IPS DF 6.9 (cell line): ENCODE measurements around the gene FJX1.

Experiments
- DNase-seq: peaks from one replicate; pipeline ENCODE4 v3.0.0-alpha.2; 2013; ENCODE audit warnings: low read depth, low spot score
- H3K27ac ChIP-seq: one replicate; pipeline ENCODE4 v1.5.1; 2013; ENCODE audit warnings: low read length, control low read depth
- H3K27me3 ChIP-seq: 2 replicates; pipeline ENCODE4 v1.6.1; 2013; ENCODE audit warnings: mild to moderate bottlenecking, low read length; ENCODE audit not compliant: control insufficient read depth, insufficient read depth
- H3K36me3 ChIP-seq: 2 replicates; pipeline ENCODE4 v1.6.1; 2013; ENCODE audit warnings: low read length; ENCODE audit not compliant: control insufficient read depth, insufficient read depth
- H3K4me1 ChIP-seq: 2 replicates; pipeline ENCODE4 v1.6.1; 2013; ENCODE audit warnings: low read length; ENCODE audit not compliant: control insufficient read depth, insufficient read depth
- H3K4me3 ChIP-seq: 2 replicates; pipeline ENCODE4 v1.5.1; 2013; ENCODE audit warnings: mild to moderate bottlenecking, low read length
- H3K9me3 ChIP-seq: 2 replicates; pipeline ENCODE4 v1.6.1; 2013; ENCODE audit warnings: low read length, inconsistent platforms; ENCODE audit not compliant: control insufficient read depth, insufficient read depth
- WGBS: extraction: QIAGEN DNeasy Blood & Tissue Kit; methylation state at CpG from one replicate; pipeline ENCODE4 v1.1.7; 2013; ENCODE audit warnings: mixed read lengths, missing lambda C conversion rate; ENCODE audit not compliant: insufficient read length, insufficient coverage; 5-methylcytosine and 5-hydroxymethylcytosine counted together

The FJX1 gene

GRCh38 chr11:35587972-35588371 lies 30.3 kb upstream of the FJX1 start:
- Histone ChIP-seq H3K4me3 (no peak overlapping the region), H3K9me3 (no peaks in the 10 kb centered on the region), H3K36me3 (no peaks in the 10 kb centered on the region), H3K27ac (no peak overlapping the region), H3K4me1 (no peaks in the 10 kb centered on the region), H3K27me3 (no peaks in the 10 kb centered on the region)
- DNase-seq: no peak
- no CpG with 5 or more reads among the region's 3 CpGs for WGBS

GRCh38 chr11:35588627-35589026 lies 29.6 kb upstream of the FJX1 start:
- Histone ChIP-seq H3K27me3 (no peaks in the 10 kb centered on the region), H3K4me3 (no peak overlapping the region), H3K36me3 (no peaks in the 10 kb centered on the region), H3K4me1 (no peaks in the 10 kb centered on the region), H3K9me3 (no peaks in the 10 kb centered on the region), H3K27ac (no peak overlapping the region)
- DNase-seq: no peak
- no CpG with 5 or more reads among the region's 4 CpGs for WGBS

GRCh38 chr11:35589281-35589680 lies 29.0 kb upstream of the FJX1 start:
- Histone ChIP-seq H3K9me3 (no peaks in the 10 kb centered on the region), H3K27me3 (no peaks in the 10 kb centered on the region), H3K4me3 (no peak overlapping the region), H3K27ac (no peak overlapping the region), H3K4me1 (no peaks in the 10 kb centered on the region), H3K36me3 (no peaks in the 10 kb centered on the region)
- WGBS: no CpG with 5 or more reads among the region's 4 CpGs
- no peak for DNase-seq

GRCh38 chr11:35590412-35590811 lies 27.8 kb upstream of the FJX1 start:
- DNase-seq: no peak
- no peak overlapping the region for H3K4me3 ChIP-seq
- no peaks in the 10 kb centered on the region for H3K4me1 ChIP-seq
- H3K27ac ChIP-seq: no peak overlapping the region
- H3K27me3 ChIP-seq: no peaks in the 10 kb centered on the region
- H3K36me3 ChIP-seq: no peaks in the 10 kb centered on the region
- no peaks in the 10 kb centered on the region for H3K9me3 ChIP-seq

GRCh38 chr11:35593143-35593542 lies 25.1 kb upstream of the FJX1 start:
- H3K36me3 ChIP-seq: no peaks in the 10 kb centered on the region
- H3K9me3 ChIP-seq: no peaks in the 10 kb centered on the region
- H3K27me3 ChIP-seq: no peaks in the 10 kb centered on the region
- no peak overlapping the region for H3K4me3 ChIP-seq
- no peak for DNase-seq
- no peaks in the 10 kb centered on the region for H3K4me1 ChIP-seq
- no peak overlapping the region for H3K27ac ChIP-seq

- Histone ChIP-seq H3K27me3 (no peaks in the 10 kb centered on the region), H3K36me3 (no peaks in the 10 kb centered on the region), H3K4me1 (no peaks in the 10 kb centered on the region), H3K4me3 (no peak overlapping the region), H3K27ac (no peak overlapping the region), H3K9me3 (no peaks in the 10 kb centered on the region)
- WGBS: no CpG with 5 or more reads among the region's 2 CpGs
- no peak for DNase-seq
These were observed 23.6 kb upstream of the FJX1 start for GRCh38 chr11:35594680-35595079.

- H3K9me3 ChIP-seq: no peaks in the 10 kb centered on the region
- H3K36me3 ChIP-seq: no peaks in the 10 kb centered on the region
- no peak for DNase-seq
- H3K4me3 ChIP-seq: no peak overlapping the region
- H3K27me3 ChIP-seq: no peaks in the 10 kb centered on the region
- H3K4me1 ChIP-seq: no peaks in the 10 kb centered on the region
- no CpG with 5 or more reads among the region's 3 CpGs for WGBS
- no peak overlapping the region for H3K27ac ChIP-seq
These were observed 19.8 kb upstream of the FJX1 start for GRCh38 chr11:35598254-35599125.

GRCh38 chr11:35600331-35600838 lies 17.9 kb upstream of the FJX1 start:
- no CpG with 5 or more reads among the region's 4 CpGs for WGBS
- H3K4me3 ChIP-seq: no peak overlapping the region
- no peaks in the 10 kb centered on the region for H3K9me3 ChIP-seq
- H3K4me1 ChIP-seq: no peaks in the 10 kb centered on the region
- no peaks in the 10 kb centered on the region for H3K27me3 ChIP-seq
- no peak overlapping the region for H3K27ac ChIP-seq
- no peaks in the 10 kb centered on the region for H3K36me3 ChIP-seq
- no peak for DNase-seq

GRCh38 chr11:35602160-35602793 lies 16.0 kb upstream of the FJX1 start:
- Histone ChIP-seq H3K9me3 (no peaks in the 10 kb centered on the region), H3K4me1 (no peaks in the 10 kb centered on the region), H3K4me3 (no peak overlapping the region), H3K27ac (no peak overlapping the region), H3K36me3 (no peaks in the 10 kb centered on the region), H3K27me3 (no peaks in the 10 kb centered on the region)
- no CpG with 5 or more reads among the region's 5 CpGs for whole genome bisulfite sequencing
- DNase-seq: no peak

- H3K27me3 ChIP-seq: no peaks in the 10 kb centered on the region
- no peak for DNase-seq
- no peak overlapping the region for H3K4me3 ChIP-seq
- no peaks in the 10 kb centered on the region for H3K9me3 ChIP-seq
- no peaks in the 10 kb centered on the region for H3K4me1 ChIP-seq
- WGBS: no CpG with 5 or more reads among the region's 3 CpGs
- H3K36me3 ChIP-seq: no peaks in the 10 kb centered on the region
- H3K27ac ChIP-seq: no peak overlapping the region
These were observed 15.3 kb upstream of the FJX1 start for GRCh38 chr11:35602979-35603378.
